Muscle layer of duodenum (tissue), 2 donors: ENCODE data around the gene PRKAR2B.

Experiments used
- H3K27ac ChIP-seq: one replicate; pipeline ENCODE4 v1.7.0; 2013; ENCODE audit warnings: mild to moderate bottlenecking, low read length
- H3K27me3 ChIP-seq: one replicate; pipeline ENCODE4 v1.7.0; 2013; ENCODE audit warnings: low read depth, mild to moderate bottlenecking, control low read depth, low read length
- H3K36me3 ChIP-seq, 2 donors: one replicate each; pipeline ENCODE4 v1.7.0; 2013; ENCODE audit warnings: low read length in 2 of 2, control low read depth in 1 of 2, mild to moderate bottlenecking in 1 of 2; ENCODE audit not compliant: insufficient read depth in 2 of 2, control insufficient read depth in 1 of 2
- H3K4me1 ChIP-seq, 2 donors: one replicate each; pipeline ENCODE4 v1.7.0; 2013; ENCODE audit warnings: low read length in 2 of 2, mild to moderate bottlenecking in 2 of 2, control low read depth in 1 of 2, moderate library complexity in 1 of 2; ENCODE audit not compliant: insufficient read depth in 2 of 2, control insufficient read depth in 1 of 2
- H3K4me3 ChIP-seq, 2 donors: one replicate each; pipeline ENCODE4 v1.7.0; 2013; ENCODE audit warnings: low read length in 2 of 2, low read depth in 1 of 2, mild to moderate bottlenecking in 1 of 2
- H3K9me3 ChIP-seq, 2 donors: one replicate each; pipeline ENCODE4 v1.7.0; 2013; ENCODE audit warnings: low read length in 2 of 2, control low read depth in 1 of 2, mild to moderate bottlenecking in 1 of 2; ENCODE audit not compliant: control insufficient read depth in 1 of 2
- donor health status: healthy.

PRKAR2B gene

GRCh38 chr7:107206136-107206535 is 161.6 kb downstream of the PRKAR2B start:
- H3K4me3 ChIP-seq, result no peak overlapping the region
- no peaks in the 10 kb centered on the region for H3K27me3 ChIP-seq
- no peak overlapping the region for H3K27ac ChIP-seq
- no peaks in the 10 kb centered on the region for H3K9me3 ChIP-seq
- peaks cover 41 to 51% of the 10 kb centered on the region in 2 donors for H3K36me3 ChIP-seq
- peaks cover 0 to 9% of the 10 kb centered on the region in 2 donors for H3K4me1 ChIP-seq

- Histone ChIP-seq H3K4me3 (no peak overlapping the region), H3K4me1 (peaks cover 0 to 9% of the 10 kb centered on the region in 2 donors), H3K27ac (no peak overlapping the region), H3K36me3 (peaks cover 40 to 45% of the 10 kb centered on the region in 2 donors), H3K27me3 (no peaks in the 10 kb centered on the region), H3K9me3 (no peaks in the 10 kb centered on the region)
Measured at GRCh38 chr7:107206706-107207105, 162.2 kb downstream of the PRKAR2B start.

GRCh38 chr7:107207459-107207858 is 163.0 kb downstream of the PRKAR2B start:
- Histone ChIP-seq H3K4me1 (peaks cover 0 to 9% of the 10 kb centered on the region in 2 donors), H3K27ac (no peak overlapping the region), H3K4me3 (no peak overlapping the region), H3K27me3 (no peaks in the 10 kb centered on the region), H3K9me3 (no peaks in the 10 kb centered on the region), H3K36me3 (peaks cover 32 to 38% of the 10 kb centered on the region in 2 donors)

- Histone ChIP-seq H3K4me1 (peaks cover 0 to 9% of the 10 kb centered on the region in 2 donors), H3K27me3 (no peaks in the 10 kb centered on the region), H3K9me3 (no peaks in the 10 kb centered on the region), H3K27ac (peak overlapping the region; percentile 3), H3K4me3 (no peak overlapping the region), H3K36me3 (peaks cover 29 to 33% of the 10 kb centered on the region in 2 donors)
Measured at GRCh38 chr7:107208024-107208521, 163.6 kb downstream of the PRKAR2B start.

GRCh38 chr7:107208563-107208962 is 164.1 kb downstream of the PRKAR2B start:
- peaks cover 24 to 28% of the 10 kb centered on the region in 2 donors for H3K36me3 ChIP-seq

GRCh38 chr7:107209565-107209964 is 165.1 kb downstream of the PRKAR2B start:
- no peaks in the 10 kb centered on the region for H3K9me3 ChIP-seq
- peaks cover 18% of the 10 kb centered on the region in 2 donors for H3K36me3 ChIP-seq
- H3K27ac ChIP-seq, result no peak overlapping the region
- H3K27me3 ChIP-seq, result no peaks in the 10 kb centered on the region
- H3K4me1 ChIP-seq, result peaks cover 0 to 9% of the 10 kb centered on the region in 2 donors
- no peak overlapping the region for H3K4me3 ChIP-seq

More at GRCh38 chr7:107208563-107208962, 164.1 kb downstream of the PRKAR2B start:
- Histone ChIP-seq H3K27ac (peak overlapping the region; percentile 3), H3K9me3 (no peaks in the 10 kb centered on the region), H3K4me3 (no peak overlapping the region), H3K4me1 (peaks cover 0 to 9% of the 10 kb centered on the region in 2 donors), H3K27me3 (no peaks in the 10 kb centered on the region)

- Histone ChIP-seq H3K27ac (no peak overlapping the region), H3K9me3 (no peaks in the 10 kb centered on the region), H3K36me3 (peaks cover 12 to 14% of the 10 kb centered on the region in 2 donors), H3K4me3 (no peak overlapping the region), H3K4me1 (peaks cover 0 to 9% of the 10 kb centered on the region in 2 donors), H3K27me3 (no peaks in the 10 kb centered on the region)
Measured at GRCh38 chr7:107210400-107210799, 165.9 kb downstream of the PRKAR2B start.
